Sigmoid colon (tissue), 4 donors: ENCODE data around the gene KCTD1.

ENCODE experiments used
- EP300 ChIP-seq, 4 donors: sonication (generic); formaldehyde crosslinking; IDR thresholded peaks; one replicate each; pipeline ENCODE4 v1.6.1; 2017; ENCODE audit warnings: antibody characterized with exemption in 4 of 4
- POLR2A ChIP-seq, 2 donors: fragments of 450-650 bp; IDR thresholded peaks; one replicate each; pipeline ENCODE4 v1.6.1; 2016; ENCODE audit warnings: antibody characterized with exemption in 2 of 2, mild to moderate bottlenecking in 2 of 2, moderate library complexity in 2 of 2
- TF ChIP-seq, protein P1 (sequence below), 4 experiments: fragments of 450-650 bp in 3 of 4; fragments of 200-600 bp in 1 of 4; IDR thresholded peaks; one replicate each; pipeline ENCODE4 v1.5.1; 2016 to 2019; ENCODE audit warnings: antibody characterized with exemption in 4 of 4, mild to moderate bottlenecking in 3 of 4, moderate library complexity in 2 of 4

DNA sequence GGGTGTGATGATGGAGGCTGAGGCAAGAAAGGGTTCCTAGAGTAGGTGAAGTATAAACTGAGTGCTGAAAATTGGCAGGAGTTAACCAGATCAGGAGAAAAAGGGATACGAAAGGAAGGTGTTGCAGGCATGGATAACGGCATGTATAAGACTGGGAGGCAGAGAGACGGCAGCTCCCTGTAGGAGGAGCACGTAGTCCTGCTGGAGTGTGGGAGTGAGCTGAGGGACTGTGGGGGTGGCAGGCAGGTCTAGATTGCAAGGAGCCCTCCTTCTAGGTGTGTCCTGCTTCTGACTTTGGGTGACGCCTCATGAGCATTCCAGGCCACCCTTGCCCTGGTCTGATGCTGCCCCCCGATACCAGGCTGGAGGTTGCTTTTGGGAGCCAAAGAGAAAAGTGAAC lies 36.4 kb upstream of the KCTD1 start:
- no peak for TF ChIP-seq EP300 (IDR thresholded peaks at IDR 0.05)
- no peak for TF ChIP-seq POLR2A (IDR thresholded peaks at IDR 0.05)
- TF ChIP-seq, protein P1, sequence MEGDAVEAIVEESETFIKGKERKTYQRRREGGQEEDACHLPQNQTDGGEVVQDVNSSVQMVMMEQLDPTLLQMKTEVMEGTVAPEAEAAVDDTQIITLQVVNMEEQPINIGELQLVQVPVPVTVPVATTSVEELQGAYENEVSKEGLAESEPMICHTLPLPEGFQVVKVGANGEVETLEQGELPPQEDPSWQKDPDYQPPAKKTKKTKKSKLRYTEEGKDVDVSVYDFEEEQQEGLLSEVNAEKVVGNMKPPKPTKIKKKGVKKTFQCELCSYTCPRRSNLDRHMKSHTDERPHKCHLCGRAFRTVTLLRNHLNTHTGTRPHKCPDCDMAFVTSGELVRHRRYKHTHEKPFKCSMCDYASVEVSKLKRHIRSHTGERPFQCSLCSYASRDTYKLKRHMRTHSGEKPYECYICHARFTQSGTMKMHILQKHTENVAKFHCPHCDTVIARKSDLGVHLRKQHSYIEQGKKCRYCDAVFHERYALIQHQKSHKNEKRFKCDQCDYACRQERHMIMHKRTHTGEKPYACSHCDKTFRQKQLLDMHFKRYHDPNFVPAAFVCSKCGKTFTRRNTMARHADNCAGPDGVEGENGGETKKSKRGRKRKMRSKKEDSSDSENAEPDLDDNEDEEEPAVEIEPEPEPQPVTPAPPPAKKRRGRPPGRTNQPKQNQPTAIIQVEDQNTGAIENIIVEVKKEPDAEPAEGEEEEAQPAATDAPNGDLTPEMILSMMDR (IDR thresholded peaks at IDR 0.05): no peak
